ENCODE results near the gene KLRC4. TPM values are rescaled to one million over a fixed set of nuclear protein-coding genes. Genes with fewer than 3 reads are reported as not detected.

KLRC4 gene
- total and polyA plus RNA-seq, 2 donors (not counting 1 experiment from before 2014, with no cell fraction given), result not detected

DNA sequence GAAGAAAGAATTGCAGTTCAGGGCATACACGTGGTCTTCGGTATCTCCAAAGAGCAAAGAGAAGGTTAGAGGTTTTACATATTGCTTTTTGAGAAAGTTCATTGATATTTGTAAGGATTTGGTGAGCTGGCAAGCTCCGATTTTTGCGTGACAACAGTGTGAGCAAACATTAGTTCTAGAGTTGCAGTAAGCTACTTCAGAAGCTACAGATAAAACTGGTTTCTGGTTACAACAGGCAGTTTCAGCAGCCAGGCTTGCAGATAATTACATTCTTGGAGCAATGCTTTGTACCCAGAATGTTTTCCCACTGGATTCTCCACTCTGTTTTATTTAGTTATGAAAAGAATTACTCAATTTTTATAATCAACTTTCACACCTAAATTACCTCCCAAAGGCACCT, 47.9 kb downstream of the KLRC4 start:
- H3K27me3 Mint-ChIP-seq, result peaks cover 3% of the 10 kb centered on the region
- H3K27ac ChIP-seq (ENCODE audit: low read length in 2 of 2), result no peak overlapping the region
- H2AFZ ChIP-seq (ENCODE audit: insufficient read depth, low read depth, low read length, poor library complexity, severe bottlenecking), result no peak overlapping the region
- H3K36me3 ChIP-seq (replicated peaks in 1 of 2; ENCODE audit: control extremely low read depth in 1 of 2, control insufficient read depth in 1 of 2, extremely low read depth in 1 of 2, insufficient read depth in 2 of 2, low read length in 1 of 2), result no peaks in the 10 kb centered on the region
- H3K27ac Mint-ChIP-seq, result peak overlapping the region; percentile 54
- H3K79me2 ChIP-seq (ENCODE audit: control insufficient read depth, insufficient read depth, low read length), result no peaks in the 10 kb centered on the region
- no peak for TF ChIP-seq EZH2 (IDR thresholded peaks at IDR 0.05; ENCODE audit: borderline replicate concordance, insufficient read depth, low read depth, low read length, poor library complexity, severe bottlenecking)
- TF ChIP-seq, protein P1, sequence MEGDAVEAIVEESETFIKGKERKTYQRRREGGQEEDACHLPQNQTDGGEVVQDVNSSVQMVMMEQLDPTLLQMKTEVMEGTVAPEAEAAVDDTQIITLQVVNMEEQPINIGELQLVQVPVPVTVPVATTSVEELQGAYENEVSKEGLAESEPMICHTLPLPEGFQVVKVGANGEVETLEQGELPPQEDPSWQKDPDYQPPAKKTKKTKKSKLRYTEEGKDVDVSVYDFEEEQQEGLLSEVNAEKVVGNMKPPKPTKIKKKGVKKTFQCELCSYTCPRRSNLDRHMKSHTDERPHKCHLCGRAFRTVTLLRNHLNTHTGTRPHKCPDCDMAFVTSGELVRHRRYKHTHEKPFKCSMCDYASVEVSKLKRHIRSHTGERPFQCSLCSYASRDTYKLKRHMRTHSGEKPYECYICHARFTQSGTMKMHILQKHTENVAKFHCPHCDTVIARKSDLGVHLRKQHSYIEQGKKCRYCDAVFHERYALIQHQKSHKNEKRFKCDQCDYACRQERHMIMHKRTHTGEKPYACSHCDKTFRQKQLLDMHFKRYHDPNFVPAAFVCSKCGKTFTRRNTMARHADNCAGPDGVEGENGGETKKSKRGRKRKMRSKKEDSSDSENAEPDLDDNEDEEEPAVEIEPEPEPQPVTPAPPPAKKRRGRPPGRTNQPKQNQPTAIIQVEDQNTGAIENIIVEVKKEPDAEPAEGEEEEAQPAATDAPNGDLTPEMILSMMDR (IDR thresholded peaks at IDR 0.05), result no peak
- peaks cover 2% of the 10 kb centered on the region for H3K4me1 Mint-ChIP-seq
- intact Hi-C loops (cut with micrococcal nuclease), result no loop called here
- H3K4me1 ChIP-seq (ENCODE audit: control insufficient read depth in 2 of 2, insufficient read depth in 2 of 2, low read length in 2 of 2), result peaks cover 31 to 39% of the 10 kb centered on the region in 2 donors
- WGBS (ENCODE audit: insufficient coverage), result 100% methylated on average over 4 of the region's 4 CpGs
- no peak overlapping the region for H3K4me3 ChIP-seq (ENCODE audit: control extremely low read depth in 1 of 5, extremely low read depth in 1 of 5, insufficient read depth in 1 of 5, low read depth in 2 of 5, low read length in 4 of 5)
- DNase-seq (no peak), ATAC-seq (ENCODE audit: low read depth) (no peak)
- ChIA-PET CTCF (interaction anchor here (0.5 to 1.0 kb wide), 2 partner anchors 49 to 423 kb away, joined by 3 read pairs; no protein-coding TSS in a partner anchor), POLR2A (no interaction called here)
- H3K9me3 Mint-ChIP-seq (ENCODE audit: insufficient read depth), result no peaks in the 10 kb centered on the region
- no peaks in the 10 kb centered on the region for H4K20me1 ChIP-seq (ENCODE audit: control insufficient read depth, insufficient read depth, low read length, poor library complexity, severe bottlenecking)
- no peaks in the 10 kb centered on the region for H3K27me3 ChIP-seq (replicated peaks in 1 of 4; ENCODE audit: control extremely low read depth in 1 of 4, control insufficient read depth in 3 of 4, insufficient read depth in 4 of 4, low read length in 3 of 4)
- H3K9me3 ChIP-seq (ENCODE audit: control extremely low read depth in 1 of 3, control insufficient read depth in 2 of 3, insufficient read depth in 1 of 3, low read length in 2 of 3), result peaks cover 0 to 7% (median 0%) of the 10 kb centered on the region in 3 donors
- H3K4me3 Mint-ChIP-seq, result no peak overlapping the region
- H3K4me2 ChIP-seq (replicated peaks; ENCODE audit: low read depth, low read length, poor library complexity, severe bottlenecking), result no peak overlapping the region
- no peak overlapping the region for H3K9ac ChIP-seq (ENCODE audit: low read length)

- Histone ChIP-seq H3K9ac (ENCODE audit: low read length) (no peak overlapping the region), H3K4me1 (ENCODE audit: control insufficient read depth in 2 of 2, insufficient read depth in 2 of 2, low read length in 2 of 2) (peaks cover 25 to 33% of the 10 kb centered on the region in 2 donors), H3K9me3 (ENCODE audit: control extremely low read depth in 1 of 3, control insufficient read depth in 2 of 3, insufficient read depth in 1 of 3, low read length in 2 of 3) (peaks cover 0 to 7% (median 0%) of the 10 kb centered on the region in 3 donors), H4K20me1 (ENCODE audit: control insufficient read depth, insufficient read depth, low read length, poor library complexity, severe bottlenecking) (no peaks in the 10 kb centered on the region), H3K36me3 (replicated peaks in 1 of 2; ENCODE audit: control extremely low read depth in 1 of 2, control insufficient read depth in 1 of 2, extremely low read depth in 1 of 2, insufficient read depth in 2 of 2, low read length in 1 of 2) (no peaks in the 10 kb centered on the region), H3K79me2 (ENCODE audit: control insufficient read depth, insufficient read depth, low read length) (no peaks in the 10 kb centered on the region), H3K4me2 (replicated peaks; ENCODE audit: low read depth, low read length, poor library complexity, severe bottlenecking) (no peak overlapping the region), H3K27me3 (replicated peaks in 1 of 4; ENCODE audit: control extremely low read depth in 1 of 4, control insufficient read depth in 3 of 4, insufficient read depth in 4 of 4, low read length in 3 of 4) (no peaks in the 10 kb centered on the region), H3K4me3 (ENCODE audit: control extremely low read depth in 1 of 5, extremely low read depth in 1 of 5, insufficient read depth in 1 of 5, low read depth in 2 of 5, low read length in 4 of 5) (no peak overlapping the region), H3K27ac (ENCODE audit: low read length in 2 of 2) (no peak overlapping the region), H2AFZ (ENCODE audit: insufficient read depth, low read depth, low read length, poor library complexity, severe bottlenecking) (no peak overlapping the region)
- ATAC-seq (ENCODE audit: low read depth), result no peak
- peaks cover 2% of the 10 kb centered on the region for H3K4me1 Mint-ChIP-seq
- peaks cover 5% of the 10 kb centered on the region for H3K27me3 Mint-ChIP-seq
- peak; percentile 21 for DNase-seq
- POLR2A ChIA-PET, result no interaction called here
- CTCF ChIA-PET, result interaction anchor here (0.5 to 1.0 kb wide), 2 partner anchors 50 to 423 kb away, joined by 3 read pairs; no protein-coding TSS in a partner anchor
- H3K9me3 Mint-ChIP-seq (ENCODE audit: insufficient read depth), result no peaks in the 10 kb centered on the region
- no peak overlapping the region for H3K4me3 Mint-ChIP-seq
- WGBS (ENCODE audit: insufficient coverage), result 70% methylated on average over 3 of the region's 4 CpGs
- TF ChIP-seq EZH2 (IDR thresholded peaks at IDR 0.05; ENCODE audit: borderline replicate concordance, insufficient read depth, low read depth, low read length, poor library complexity, severe bottlenecking), result no peak
- TF ChIP-seq, protein P1 (IDR thresholded peaks at IDR 0.05), result no peak
- intact Hi-C loops (cut with micrococcal nuclease), result no loop called here
- no peak overlapping the region for H3K27ac Mint-ChIP-seq
Measured at GRCh38 chr12:10361084-10361483, 48.5 kb downstream of the KLRC4 start.

All from B cell (primary cell).